ENCODE results near the gene PNMA8B.
A peak's percentile ranks its signal among the peaks of the same experiment; 100 is the strongest.

Gene PNMA8B

DNA sequence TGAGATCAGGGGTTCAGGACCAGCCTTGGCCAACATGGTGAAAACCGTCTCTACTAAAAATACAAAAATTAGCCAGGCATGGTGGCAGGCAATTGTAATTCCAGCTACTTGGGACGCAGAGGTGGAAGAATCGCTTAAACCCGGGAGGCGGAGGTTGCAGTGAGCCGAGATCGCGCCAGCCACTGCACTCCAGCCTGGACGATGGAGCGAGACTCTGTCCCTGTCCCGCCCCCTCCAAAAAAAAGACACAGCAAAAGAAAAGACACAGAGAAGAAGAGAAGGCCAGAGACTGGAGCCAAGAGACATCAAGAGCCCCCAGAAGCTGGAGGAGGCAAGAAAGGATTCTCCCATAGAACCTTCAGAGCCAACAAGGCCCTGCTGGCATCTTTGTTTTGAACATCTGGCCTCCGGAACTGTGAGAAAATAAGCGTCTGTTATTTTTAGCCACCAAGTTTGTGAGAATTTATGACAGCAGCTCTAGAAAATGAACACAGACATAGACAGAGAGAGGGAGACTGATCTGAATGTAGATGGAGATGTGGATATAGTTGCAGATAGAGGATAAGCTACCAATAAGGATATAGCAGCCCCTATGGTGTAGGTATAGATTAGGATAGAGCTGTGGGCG, 25.7 kb upstream of the PNMA8B start:
- no peak overlapping the region for H3K4me3 ChIP-seq (ENCODE audit: low read length)
- TF ChIP-seq, protein P1, sequence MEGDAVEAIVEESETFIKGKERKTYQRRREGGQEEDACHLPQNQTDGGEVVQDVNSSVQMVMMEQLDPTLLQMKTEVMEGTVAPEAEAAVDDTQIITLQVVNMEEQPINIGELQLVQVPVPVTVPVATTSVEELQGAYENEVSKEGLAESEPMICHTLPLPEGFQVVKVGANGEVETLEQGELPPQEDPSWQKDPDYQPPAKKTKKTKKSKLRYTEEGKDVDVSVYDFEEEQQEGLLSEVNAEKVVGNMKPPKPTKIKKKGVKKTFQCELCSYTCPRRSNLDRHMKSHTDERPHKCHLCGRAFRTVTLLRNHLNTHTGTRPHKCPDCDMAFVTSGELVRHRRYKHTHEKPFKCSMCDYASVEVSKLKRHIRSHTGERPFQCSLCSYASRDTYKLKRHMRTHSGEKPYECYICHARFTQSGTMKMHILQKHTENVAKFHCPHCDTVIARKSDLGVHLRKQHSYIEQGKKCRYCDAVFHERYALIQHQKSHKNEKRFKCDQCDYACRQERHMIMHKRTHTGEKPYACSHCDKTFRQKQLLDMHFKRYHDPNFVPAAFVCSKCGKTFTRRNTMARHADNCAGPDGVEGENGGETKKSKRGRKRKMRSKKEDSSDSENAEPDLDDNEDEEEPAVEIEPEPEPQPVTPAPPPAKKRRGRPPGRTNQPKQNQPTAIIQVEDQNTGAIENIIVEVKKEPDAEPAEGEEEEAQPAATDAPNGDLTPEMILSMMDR (conservative IDR thresholded peaks at IDR 0.05; ENCODE audit: low read depth, low read length): no peak
- no peak for DNase-seq (ENCODE audit: low read depth)

DNA sequence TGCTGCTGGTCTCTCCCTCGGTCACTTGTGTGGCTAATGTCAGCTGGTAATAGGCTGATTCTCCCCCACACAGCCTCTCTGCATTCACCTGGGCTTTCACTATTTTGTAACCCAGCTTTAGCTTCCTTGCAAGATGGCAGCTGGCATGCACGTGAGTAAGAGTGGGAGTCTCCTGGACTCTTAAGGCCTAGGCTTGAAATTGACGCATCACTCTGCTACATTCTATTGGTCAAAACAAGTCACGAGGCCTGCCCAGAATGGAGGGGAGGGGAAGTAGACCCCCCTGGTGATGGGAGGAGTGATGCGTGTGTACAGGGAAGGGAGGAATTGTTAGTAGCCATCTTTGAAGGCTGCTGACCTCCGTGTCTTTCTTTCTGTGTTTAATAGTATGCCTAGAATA, 24.9 kb upstream of the PNMA8B start:
- no peak overlapping the region for H3K4me3 ChIP-seq (ENCODE audit: low read length)
- no peak for DNase-seq (ENCODE audit: low read depth)
- TF ChIP-seq, protein P1 (conservative IDR thresholded peaks at IDR 0.05; ENCODE audit: low read depth, low read length): no peak

DNA sequence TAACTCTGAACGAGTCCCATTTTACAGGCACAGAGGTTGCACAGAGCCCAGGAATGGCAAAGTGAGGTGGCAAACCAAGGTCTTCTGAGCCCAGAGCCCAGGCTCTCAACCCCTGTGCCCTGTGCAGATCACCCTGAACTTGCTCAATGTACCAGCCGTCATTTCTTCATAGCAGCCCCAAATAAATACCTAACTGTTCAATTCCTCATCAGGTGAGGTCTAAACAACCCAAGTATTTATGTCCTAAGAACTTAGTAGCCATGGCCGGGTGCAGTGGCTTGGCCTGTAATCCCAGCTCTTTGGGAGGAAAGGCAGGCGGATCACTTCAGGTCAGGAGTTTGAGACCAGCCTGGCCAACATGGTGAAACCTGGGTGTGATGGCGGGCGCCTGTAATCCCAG, 21.8 kb upstream of the PNMA8B start:
- no peak overlapping the region for H3K4me3 ChIP-seq (ENCODE audit: low read length)
- TF ChIP-seq, protein P1 (conservative IDR thresholded peaks at IDR 0.05; ENCODE audit: low read depth, low read length): no peak
- DNase-seq (ENCODE audit: low read depth): no peak

DNA sequence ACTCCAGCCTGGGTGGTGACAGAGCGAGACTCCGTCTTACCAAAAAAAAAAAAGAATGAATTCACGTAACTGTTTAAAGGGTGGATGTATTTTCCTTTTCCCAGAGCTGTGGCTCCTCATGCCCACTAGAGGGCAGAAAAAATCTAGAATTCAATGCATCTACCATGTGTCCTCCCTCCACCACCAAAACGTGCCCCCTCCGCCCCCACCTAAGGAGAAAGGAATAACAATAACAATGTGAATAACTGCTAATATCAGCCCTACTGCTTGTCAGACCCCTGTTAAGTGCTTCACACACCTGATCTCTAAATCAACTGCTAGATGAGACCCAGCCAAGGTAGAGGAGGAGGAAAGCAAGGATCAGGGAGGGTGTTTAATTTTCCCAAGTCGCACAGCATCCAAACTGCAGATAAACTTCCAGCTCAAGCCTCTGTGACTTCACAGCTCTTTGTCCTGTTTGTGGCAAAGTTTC, 20.2 kb upstream of the PNMA8B start:
- H3K4me3 ChIP-seq (ENCODE audit: low read length): no peak overlapping the region
- DNase-seq (ENCODE audit: low read depth): no peak
- TF ChIP-seq, protein P1 (conservative IDR thresholded peaks at IDR 0.05; ENCODE audit: low read depth, low read length): peak; percentile 83

DNA sequence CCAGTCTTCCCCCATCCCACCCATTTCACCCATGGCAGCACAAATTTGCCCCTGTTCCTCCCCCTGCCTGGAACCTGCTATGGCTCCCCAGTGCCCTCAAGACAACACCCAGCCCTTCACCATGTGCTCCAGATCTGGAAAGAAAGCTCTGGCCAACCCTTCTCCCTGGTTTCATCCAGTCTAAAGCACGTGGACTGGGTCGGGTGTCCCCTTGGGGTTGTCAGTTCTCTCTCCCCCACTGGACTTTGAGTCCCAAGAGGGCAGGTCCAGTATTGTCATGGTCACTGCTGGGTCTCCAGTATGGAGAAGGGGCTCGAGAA, 19.6 kb upstream of the PNMA8B start:
- DNase-seq (ENCODE audit: low read depth): no peak
- no peak overlapping the region for H3K4me3 ChIP-seq (ENCODE audit: low read length)
- TF ChIP-seq, protein P1 (conservative IDR thresholded peaks at IDR 0.05; ENCODE audit: low read depth, low read length): no peak

DNA sequence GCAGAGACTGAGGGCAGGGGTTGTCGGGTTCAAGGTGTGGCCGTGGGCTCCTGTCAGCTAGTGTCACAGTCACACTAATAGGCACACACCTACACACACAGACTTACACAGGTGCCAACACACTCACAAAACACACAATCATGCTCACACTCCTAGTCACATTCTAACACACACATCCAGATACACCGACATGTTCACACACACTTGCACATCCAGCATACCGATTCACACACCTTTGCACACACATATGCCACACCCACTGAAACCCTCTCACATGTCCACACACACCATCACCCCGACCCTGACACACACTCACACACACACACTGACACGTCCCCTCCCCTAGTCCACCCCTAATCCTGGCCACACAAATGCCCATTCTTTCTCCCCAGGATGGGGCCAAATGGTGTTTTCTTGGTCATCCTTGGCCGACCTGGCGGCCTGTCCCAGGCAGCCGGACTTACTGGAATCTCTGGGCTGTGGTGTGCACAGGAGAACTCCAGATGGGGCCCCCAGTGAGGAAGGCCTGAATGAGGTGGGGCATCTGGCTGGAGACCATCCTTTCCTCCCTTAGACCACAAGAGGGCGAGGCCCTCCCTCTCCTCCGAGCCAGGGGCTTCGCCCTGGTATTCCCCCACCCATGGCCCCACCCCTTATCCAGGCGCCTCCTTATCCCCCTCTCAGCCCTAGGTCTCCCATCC, 19.1 kb upstream of the PNMA8B start:
- no peak for DNase-seq (ENCODE audit: low read depth)
- no peak overlapping the region for H3K4me3 ChIP-seq (ENCODE audit: low read length)
- TF ChIP-seq, protein P1 (conservative IDR thresholded peaks at IDR 0.05; ENCODE audit: low read depth, low read length): no peak

Data from retinal pigment epithelial cell (primary cell).